H9 (cell line): ENCODE results near the gene NPIPA3. TPM values are rescaled to one million over a fixed set of nuclear protein-coding genes. Genes with fewer than 3 reads are reported as not detected.
"Not testable (repeated sequence)": the region's sequence is repeated elsewhere in the genome, so short reads cannot be mapped to it uniquely, and the experiment has no call there.

Experiments
- DNase-seq: peaks from one replicate; pipeline ENCODE4 v3.0.0-alpha.2; 2017
- H2AFZ ChIP-seq: one replicate; pipeline ENCODE4 v1.6.1; 2013; ENCODE audit warnings: mild to moderate bottlenecking, low read length, control low read depth, moderate library complexity
- H2AK5ac ChIP-seq: 2 replicates; pipeline ENCODE4 v1.6.1; 2013; ENCODE audit warnings: low read length, control low read depth, mixed read lengths; ENCODE audit not compliant: insufficient read length
- H2BK120ac ChIP-seq: one replicate; pipeline ENCODE4 v1.6.1; 2013; ENCODE audit warnings: low read depth, mild to moderate bottlenecking, low read length, control low read depth, inconsistent platforms; ENCODE audit not compliant: poor library complexity, severe bottlenecking
- H2BK12ac ChIP-seq: 2 replicates; pipeline ENCODE4 v1.6.1; 2013; ENCODE audit warnings: low read length, control low read depth, mixed read lengths, low read depth; ENCODE audit not compliant: insufficient read length
- H2BK15ac ChIP-seq: 2 replicates; pipeline ENCODE4 v1.6.1; 2013; ENCODE audit warnings: low read depth, low read length, control low read depth
- H2BK20ac ChIP-seq: one replicate; pipeline ENCODE4 v1.6.1; 2013; ENCODE audit warnings: low read depth, mild to moderate bottlenecking, low read length, control low read depth, inconsistent platforms; ENCODE audit not compliant: poor library complexity, severe bottlenecking
- H2BK5ac ChIP-seq: 2 replicates; pipeline ENCODE4 v1.6.1; 2013; ENCODE audit warnings: low read length, control low read depth, mixed read lengths; ENCODE audit not compliant: insufficient read length
- H3K14ac ChIP-seq: 2 replicates; pipeline ENCODE4 v1.6.1; 2013; ENCODE audit warnings: low read length, control low read depth; ENCODE audit not compliant: insufficient read depth
- H3K18ac ChIP-seq: 2 replicates; pipeline ENCODE4 v1.6.1; 2013; ENCODE audit warnings: low read depth, mild to moderate bottlenecking, mixed read lengths, low read length, control low read depth; ENCODE audit not compliant: insufficient read length
- H3K23ac ChIP-seq: 2 replicates; pipeline ENCODE4 v1.6.1; 2013; ENCODE audit warnings: low read length, control low read depth, mixed read lengths, low read depth; ENCODE audit not compliant: insufficient read length
- H3K23me2 ChIP-seq: 2 replicates; pipeline ENCODE4 v1.6.1; 2013; ENCODE audit warnings: low read depth, mild to moderate bottlenecking, mixed read lengths, low read length, control low read depth; ENCODE audit not compliant: insufficient read length, poor library complexity, severe bottlenecking
- H3K27ac ChIP-seq: 2 replicates; pipeline ENCODE4 v1.5.1; 2013; ENCODE audit warnings: low read length, control low read depth, mixed read lengths, low read depth; ENCODE audit not compliant: insufficient read length
- H3K27me3 ChIP-seq: 2 replicates; pipeline ENCODE4 v1.6.1; 2013; ENCODE audit warnings: low read length, control low read depth, inconsistent platforms; ENCODE audit not compliant: insufficient read depth
- H3K4ac ChIP-seq: 2 replicates; pipeline ENCODE4 v1.6.1; 2013; ENCODE audit warnings: low read depth, mild to moderate bottlenecking, control low read depth, inconsistent platforms, low read length, moderate library complexity
- H3K4me1 ChIP-seq: 2 replicates; pipeline ENCODE4 v1.6.1; 2013; ENCODE audit warnings: low read length, control low read depth, inconsistent platforms; ENCODE audit not compliant: insufficient read depth
- H3K4me2 ChIP-seq: 2 replicates; pipeline ENCODE4 v1.6.1; 2013; ENCODE audit warnings: low read length, control low read depth, mixed read lengths; ENCODE audit not compliant: insufficient read length, insufficient read depth
- H3K56ac ChIP-seq: 2 replicates; pipeline ENCODE4 v1.6.1; 2013; ENCODE audit warnings: low read depth, mild to moderate bottlenecking, mixed read lengths, low read length, control low read depth; ENCODE audit not compliant: insufficient read length
- H3K79me1 ChIP-seq: 2 replicates; pipeline ENCODE4 v1.6.1; 2013; ENCODE audit warnings: low read depth, mild to moderate bottlenecking, moderate library complexity, low read length, control low read depth, inconsistent platforms; ENCODE audit not compliant: insufficient read depth, poor library complexity, severe bottlenecking
- H3K79me2 ChIP-seq: 2 replicates; pipeline ENCODE4 v1.6.1; 2013; ENCODE audit warnings: low read length, control low read depth, inconsistent platforms; ENCODE audit not compliant: insufficient read depth
- H3K9ac ChIP-seq: 2 replicates; pipeline ENCODE4 v1.6.1; 2013; ENCODE audit warnings: low read length, control low read depth, mixed read lengths; ENCODE audit not compliant: insufficient read length; ENCODE audit errors: extremely low read depth
- H3K9me3 ChIP-seq: one replicate; pipeline ENCODE4 v1.6.1; 2013; ENCODE audit warnings: low read depth, low read length, inconsistent platforms; ENCODE audit not compliant: control insufficient read depth
- H3T11ph ChIP-seq: one replicate; pipeline ENCODE4 v1.6.1; 2013; ENCODE audit warnings: mild to moderate bottlenecking, low read length, control low read depth, inconsistent platforms
- H4K20me1 ChIP-seq: one replicate; pipeline ENCODE4 v1.6.1; 2013; ENCODE audit not compliant: control insufficient read depth, insufficient read length, insufficient read depth
- H4K5ac ChIP-seq: 2 replicates; pipeline ENCODE4 v1.6.1; 2013; ENCODE audit warnings: low read depth, mild to moderate bottlenecking, mixed read lengths, low read length, control low read depth; ENCODE audit not compliant: insufficient read length
- H4K8ac ChIP-seq: replicated peaks from 2 replicates; pipeline ENCODE4 v1.6.1; 2013; ENCODE audit warnings: low read length, control low read depth, mixed read lengths, low read depth; ENCODE audit not compliant: insufficient read length
- H4K91ac ChIP-seq: 2 replicates; pipeline ENCODE4 v1.6.1; 2013; ENCODE audit warnings: low read depth, mild to moderate bottlenecking, moderate library complexity, mixed read lengths, low read length, control low read depth; ENCODE audit not compliant: insufficient read length
- H3K27ac Mint-ChIP-seq, 3 experiments: 2 replicates in 2 of 3; 3 replicates in 1 of 3; pipeline ENCODE4 v1.8.0; 2020 to 2021; ENCODE audit warnings: mixed read lengths in 3 of 3, mild to moderate bottlenecking in 1 of 3, moderate library complexity in 1 of 3
- H3K27me3 Mint-ChIP-seq: 2 replicates; pipeline ENCODE4 v1.8.0; 2021; ENCODE audit warnings: low read depth, mild to moderate bottlenecking, moderate library complexity, mixed read lengths
- H3K36me3 Mint-ChIP-seq, 3 experiments: 2 replicates in 2 of 3; 3 replicates in 1 of 3; pipeline ENCODE4 v1.8.0; 2020 to 2021; ENCODE audit warnings: low read depth in 3 of 3, mixed read lengths in 3 of 3; ENCODE audit not compliant: insufficient read depth in 1 of 3
- H3K4me1 Mint-ChIP-seq, 2 experiments: 2 replicates each; pipeline ENCODE4 v1.8.0; 2020; ENCODE audit warnings: mixed read lengths in 2 of 2
- H3K4me3 Mint-ChIP-seq, 2 experiments: 2 replicates in 1 of 2; 3 replicates in 1 of 2; pipeline ENCODE4 v1.8.0; 2020 to 2021; ENCODE audit warnings: mild to moderate bottlenecking in 2 of 2, mixed read lengths in 2 of 2, moderate library complexity in 1 of 2
- H3K9me3 Mint-ChIP-seq, 2 experiments: 2 replicates in 1 of 2; 3 replicates in 1 of 2; pipeline ENCODE4 v1.8.0; 2020; ENCODE audit warnings: mild to moderate bottlenecking in 2 of 2, mixed read lengths in 2 of 2, moderate library complexity in 1 of 2
- WGBS: extraction: QIAGEN DNeasy Blood & Tissue Kit; methylation state at CpG from one replicate; pipeline ENCODE4 v1.1.7; 2013; ENCODE audit warnings: missing lambda C conversion rate, low lambda C conversion rate, mixed read lengths; ENCODE audit not compliant: insufficient read length; ENCODE audit errors: extremely low coverage; 5-methylcytosine and 5-hydroxymethylcytosine counted together
- total RNA-seq: library from RNA; stranded (reverse); gene quantifications from 2 replicates; pipeline ENCODE4 v1.2.1, GENCODE V29; 2021

The NPIPA3 gene
- total RNA-seq, 1 experiment from 2014 or later: 1.3 TPM

DNA sequence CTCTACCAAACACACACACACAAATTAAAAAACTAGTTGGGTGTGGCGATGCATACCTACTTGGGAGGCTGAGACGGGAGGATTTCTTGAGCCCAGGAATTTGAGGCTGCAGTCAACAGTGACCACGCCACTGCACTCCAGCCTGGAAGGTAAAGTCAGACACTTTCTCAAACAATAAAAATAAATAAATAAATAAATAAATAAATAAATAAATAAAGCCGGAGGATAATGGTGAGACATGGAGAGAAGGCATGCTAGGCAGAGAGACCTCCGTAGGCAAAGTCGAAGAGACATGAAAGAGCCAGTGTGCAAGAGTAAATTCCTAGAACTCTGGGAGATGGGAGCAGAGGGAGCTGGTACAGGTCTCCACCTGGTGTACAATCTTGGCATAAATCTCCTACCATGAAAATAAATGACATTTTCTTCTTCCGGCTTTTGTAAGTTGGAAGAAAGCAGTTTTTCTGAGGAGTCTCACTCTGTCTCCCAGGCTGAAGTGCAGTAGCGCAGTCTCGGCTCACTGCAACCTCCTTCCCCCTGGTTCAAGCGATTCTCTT lies 37.7 kb downstream of the NPIPA3 start:
- not testable (repeated sequence) for H3K4me1 Mint-ChIP-seq, H3K9ac ChIP-seq, H3K18ac ChIP-seq, H3K79me1 ChIP-seq, H3K4ac ChIP-seq, H3K14ac ChIP-seq, H4K8ac ChIP-seq, H2BK20ac ChIP-seq, DNase-seq, H4K5ac ChIP-seq, H2BK15ac ChIP-seq, H3K27ac ChIP-seq, H3K36me3 Mint-ChIP-seq, H3K4me2 ChIP-seq, H3K4me1 ChIP-seq, H4K20me1 ChIP-seq, H4K91ac ChIP-seq, H2BK120ac ChIP-seq, H2BK12ac ChIP-seq, H3K27me3 ChIP-seq, H3K9me3 Mint-ChIP-seq, H3K27me3 Mint-ChIP-seq, H3K4me3 Mint-ChIP-seq, H2AFZ ChIP-seq, H3T11ph ChIP-seq, H3K27ac Mint-ChIP-seq, H2BK5ac ChIP-seq, H3K56ac ChIP-seq, H3K23ac ChIP-seq, H3K23me2 ChIP-seq, H2AK5ac ChIP-seq, H3K9me3 ChIP-seq, H3K79me2 ChIP-seq
- WGBS: no CpG with 5 or more reads among the region's 10 CpGs

DNA sequence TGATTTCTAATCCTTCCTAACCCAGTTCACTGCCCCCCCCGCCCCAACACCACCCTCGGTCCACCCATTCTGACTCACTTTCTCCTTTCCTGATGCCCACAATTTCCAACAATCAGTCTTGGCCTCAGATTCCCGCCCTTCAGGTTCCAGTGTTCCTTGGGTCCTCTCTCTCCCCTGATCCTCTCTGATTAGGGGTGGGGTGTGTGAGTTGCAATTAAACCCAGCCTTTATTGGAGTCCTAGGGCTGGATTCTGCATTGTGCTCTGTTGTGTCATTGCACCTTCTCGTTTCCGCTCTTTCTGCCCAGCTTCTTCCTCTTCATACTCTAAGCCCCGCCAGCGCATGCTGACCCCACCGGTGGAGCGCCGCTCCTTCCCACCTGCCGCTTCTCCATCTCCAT lies 38.6 kb downstream of the NPIPA3 start:
- not testable (repeated sequence) for H3K4me2 ChIP-seq, H3K27me3 Mint-ChIP-seq, H3K4me1 ChIP-seq, H3K27ac Mint-ChIP-seq, H3K9ac ChIP-seq, H3K79me2 ChIP-seq, H4K20me1 ChIP-seq, H3K79me1 ChIP-seq, H3K9me3 Mint-ChIP-seq, H3K4me1 Mint-ChIP-seq, H3K4ac ChIP-seq, H2BK20ac ChIP-seq, H2BK12ac ChIP-seq, H3K56ac ChIP-seq, H2AK5ac ChIP-seq, H3K14ac ChIP-seq, H3K9me3 ChIP-seq, H3K23me2 ChIP-seq, H3K36me3 Mint-ChIP-seq, H4K91ac ChIP-seq, H3T11ph ChIP-seq, H3K4me3 Mint-ChIP-seq, H3K27ac ChIP-seq, H3K23ac ChIP-seq, H3K27me3 ChIP-seq, H4K8ac ChIP-seq, H2BK15ac ChIP-seq, H4K5ac ChIP-seq, H2BK5ac ChIP-seq, H2AFZ ChIP-seq, H3K18ac ChIP-seq, DNase-seq, H2BK120ac ChIP-seq
- WGBS: no CpG with 5 or more reads among the region's 11 CpGs
